ENCODE results near the gene PTPN14.

The PTPN14 gene

DNA sequence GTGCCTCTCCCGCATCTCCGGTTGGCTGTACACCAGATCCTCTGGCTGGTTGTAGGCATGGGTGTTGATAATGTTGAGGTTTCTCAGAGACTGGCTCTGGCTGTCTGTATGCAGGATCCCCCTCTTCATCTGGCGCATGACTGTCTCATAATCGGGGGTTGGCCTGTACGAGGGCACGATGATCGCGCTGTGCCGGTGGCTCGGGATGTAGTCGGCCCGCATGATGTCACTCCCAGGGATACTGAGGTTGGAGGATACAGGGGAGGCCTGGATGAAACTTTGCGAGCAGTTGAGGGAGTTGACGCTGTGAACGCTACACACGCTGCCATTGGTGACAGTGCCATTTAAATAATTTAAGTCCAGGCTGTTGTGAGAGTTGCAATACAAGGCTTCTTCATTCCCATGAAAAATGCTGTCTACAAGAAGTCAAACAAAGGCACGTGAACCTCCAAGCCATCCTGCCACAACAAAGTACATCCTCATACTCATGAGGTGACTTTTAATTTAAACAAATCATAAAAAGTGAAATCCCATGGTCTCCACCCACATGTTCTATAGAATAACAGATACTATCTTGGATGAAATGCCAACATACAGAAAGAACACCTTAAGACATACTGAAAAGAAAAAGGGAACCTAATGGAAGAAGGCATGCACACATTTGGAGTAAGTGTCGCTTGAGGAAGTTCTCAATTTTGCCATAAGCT, 166.9 kb downstream of the PTPN14 start:
- Histone ChIP-seq H3K27ac (ENCODE audit: low read length) (no peak overlapping the region), H2AFZ (ENCODE audit: low read depth, low read length) (no peak overlapping the region), H3K4me1 (ENCODE audit: insufficient read depth, low read length) (no peaks in the 10 kb centered on the region), H3K4me3 (ENCODE audit: low read depth in 1 of 2, low read length in 2 of 2) (no peak overlapping the region), H3K79me2 (ENCODE audit: insufficient read depth, low read length) (no peaks in the 10 kb centered on the region), H3K27me3 (ENCODE audit: insufficient read depth, low read length, poor library complexity) (no peaks in the 10 kb centered on the region), H3K9ac (ENCODE audit: low read depth, low read length) (no peak overlapping the region), H3K4me2 (ENCODE audit: insufficient read depth, low read length) (no peak overlapping the region), H3K36me3 (ENCODE audit: insufficient read depth, low read length) (peaks cover 14% of the 10 kb centered on the region; the same call in 1 of the 2 replicates), H3K9me3 (ENCODE audit: insufficient read depth, low read length, severe bottlenecking) (no peaks in the 10 kb centered on the region), H4K20me1 (ENCODE audit: insufficient read depth, low read length) (no peaks in the 10 kb centered on the region)
- no peak for TF ChIP-seq EZH2 (IDR thresholded peaks at IDR 0.05; ENCODE audit: borderline replicate concordance, low read depth, low read length, severe bottlenecking)
- TF ChIP-seq, protein P1, sequence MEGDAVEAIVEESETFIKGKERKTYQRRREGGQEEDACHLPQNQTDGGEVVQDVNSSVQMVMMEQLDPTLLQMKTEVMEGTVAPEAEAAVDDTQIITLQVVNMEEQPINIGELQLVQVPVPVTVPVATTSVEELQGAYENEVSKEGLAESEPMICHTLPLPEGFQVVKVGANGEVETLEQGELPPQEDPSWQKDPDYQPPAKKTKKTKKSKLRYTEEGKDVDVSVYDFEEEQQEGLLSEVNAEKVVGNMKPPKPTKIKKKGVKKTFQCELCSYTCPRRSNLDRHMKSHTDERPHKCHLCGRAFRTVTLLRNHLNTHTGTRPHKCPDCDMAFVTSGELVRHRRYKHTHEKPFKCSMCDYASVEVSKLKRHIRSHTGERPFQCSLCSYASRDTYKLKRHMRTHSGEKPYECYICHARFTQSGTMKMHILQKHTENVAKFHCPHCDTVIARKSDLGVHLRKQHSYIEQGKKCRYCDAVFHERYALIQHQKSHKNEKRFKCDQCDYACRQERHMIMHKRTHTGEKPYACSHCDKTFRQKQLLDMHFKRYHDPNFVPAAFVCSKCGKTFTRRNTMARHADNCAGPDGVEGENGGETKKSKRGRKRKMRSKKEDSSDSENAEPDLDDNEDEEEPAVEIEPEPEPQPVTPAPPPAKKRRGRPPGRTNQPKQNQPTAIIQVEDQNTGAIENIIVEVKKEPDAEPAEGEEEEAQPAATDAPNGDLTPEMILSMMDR (IDR thresholded peaks at IDR 0.05; ENCODE audit: borderline replicate concordance, extremely low read depth, low read length, poor library complexity, severe bottlenecking): no peak
- ATAC-seq (ENCODE audit: insufficient read depth, low read depth) (no peak), DNase-seq (no peak)

DNA sequence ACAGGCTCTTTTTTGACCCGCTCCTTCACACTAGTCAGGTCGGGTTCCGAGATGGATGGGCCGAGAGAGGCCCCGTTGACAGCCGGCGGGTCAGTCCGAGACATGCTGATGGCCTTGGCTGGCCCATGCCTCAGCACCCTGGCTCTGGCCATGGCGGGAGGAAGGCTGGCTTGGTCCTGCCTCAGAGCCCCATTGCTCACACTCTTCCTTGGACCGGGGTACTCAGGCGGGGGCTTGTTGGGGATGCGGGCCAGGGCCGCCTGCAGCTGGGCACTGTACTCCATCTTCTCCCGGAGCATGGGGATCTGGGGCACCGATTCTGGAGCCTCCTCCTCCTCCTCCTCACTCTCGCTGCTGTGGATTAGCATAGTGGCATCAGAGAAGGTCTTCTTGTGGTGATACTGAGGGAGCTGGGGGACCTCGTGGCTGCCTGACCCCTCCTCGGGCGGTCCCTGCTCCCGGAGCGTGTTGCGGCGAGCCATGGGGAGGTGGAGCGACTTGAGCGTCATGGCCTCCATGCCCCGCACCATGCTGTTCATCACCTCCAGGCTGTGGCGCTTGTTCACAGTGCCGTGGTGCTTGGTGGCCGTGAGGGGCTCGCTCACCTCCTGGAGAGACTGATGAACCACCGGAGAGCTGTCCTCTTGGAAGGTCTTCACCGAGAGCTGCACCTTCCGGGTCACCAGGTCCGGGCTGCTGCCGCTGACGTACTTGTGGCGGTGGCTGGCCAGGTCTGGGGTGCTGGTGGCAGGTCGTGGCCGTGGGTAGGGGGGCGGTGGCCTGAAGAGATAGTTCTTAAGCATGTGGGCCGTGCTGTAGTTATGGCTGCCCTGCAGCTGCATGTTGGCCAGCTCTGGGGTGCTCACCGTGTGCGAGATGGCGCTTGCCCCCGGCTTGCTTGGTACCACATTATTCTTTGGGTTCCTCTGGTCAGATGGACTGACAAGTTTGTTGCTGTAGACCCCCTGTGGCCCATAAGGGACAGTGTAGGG, 167.7 kb downstream of the PTPN14 start:
- DNase-seq (no peak), ATAC-seq (ENCODE audit: insufficient read depth, low read depth) (no peak)
- H3K27ac ChIP-seq (ENCODE audit: low read length): no peak overlapping the region
- H3K79me2 ChIP-seq (ENCODE audit: insufficient read depth, low read length): no peaks in the 10 kb centered on the region
- H3K9me3 ChIP-seq (ENCODE audit: insufficient read depth, low read length, severe bottlenecking): no peaks in the 10 kb centered on the region
- no peak overlapping the region for H3K4me3 ChIP-seq (ENCODE audit: low read depth in 1 of 2, low read length in 2 of 2)
- H3K36me3 ChIP-seq (ENCODE audit: insufficient read depth, low read length): peaks cover 14% of the 10 kb centered on the region; the same call in 1 of the 2 replicates
- H3K27me3 ChIP-seq (ENCODE audit: insufficient read depth, low read length, poor library complexity): no peaks in the 10 kb centered on the region
- H3K9ac ChIP-seq (ENCODE audit: low read depth, low read length): no peak overlapping the region
- no peak overlapping the region for H2AFZ ChIP-seq (ENCODE audit: low read depth, low read length)
- H3K4me1 ChIP-seq (ENCODE audit: insufficient read depth, low read length): no peaks in the 10 kb centered on the region
- H4K20me1 ChIP-seq (ENCODE audit: insufficient read depth, low read length): no peaks in the 10 kb centered on the region
- TF ChIP-seq EZH2 (IDR thresholded peaks at IDR 0.05; ENCODE audit: borderline replicate concordance, low read depth, low read length, severe bottlenecking): no peak
- TF ChIP-seq, protein P1 (IDR thresholded peaks at IDR 0.05; ENCODE audit: borderline replicate concordance, extremely low read depth, low read length, poor library complexity, severe bottlenecking): no peak
- H3K4me2 ChIP-seq (ENCODE audit: insufficient read depth, low read length): no peak overlapping the region

DNA sequence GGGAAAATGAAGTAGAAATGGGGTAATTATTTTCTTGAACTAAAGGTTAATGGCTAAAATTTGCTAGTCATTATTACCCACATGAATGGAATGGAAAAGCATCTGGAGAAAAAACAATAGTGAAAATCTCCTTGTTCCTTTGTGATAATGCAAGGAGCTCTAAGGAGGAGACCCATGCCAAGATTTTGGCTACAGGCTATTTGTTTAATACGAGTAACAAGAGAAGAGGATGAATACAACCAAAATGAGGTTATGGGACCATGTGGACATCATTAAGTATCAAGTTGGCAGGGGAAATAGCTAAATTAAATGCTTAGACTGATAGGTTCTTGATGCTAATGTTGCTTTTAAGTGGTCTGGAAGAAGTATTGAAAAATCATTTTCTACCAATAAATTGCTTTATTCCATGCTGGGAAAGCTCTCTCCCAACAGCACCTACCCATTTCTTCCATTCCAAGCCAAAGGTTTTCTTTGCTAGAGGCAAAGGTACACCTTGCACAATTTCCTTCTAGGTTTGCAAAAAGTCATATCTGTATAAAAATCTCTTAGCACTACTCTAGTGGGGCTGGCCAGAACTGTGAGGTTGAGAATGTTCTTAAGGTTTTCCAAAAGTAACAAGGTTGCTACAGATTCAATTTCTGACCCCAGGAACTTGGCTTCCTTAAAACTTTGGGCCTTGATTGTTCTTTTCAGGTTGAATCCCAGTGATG, 170.3 kb downstream of the PTPN14 start:
- H3K4me3 ChIP-seq (ENCODE audit: low read depth in 1 of 2, low read length in 2 of 2): no peak overlapping the region
- ATAC-seq (ENCODE audit: insufficient read depth, low read depth): no peak
- H3K27me3 ChIP-seq (ENCODE audit: insufficient read depth, low read length, poor library complexity): no peaks in the 10 kb centered on the region
- no peak for TF ChIP-seq EZH2 (IDR thresholded peaks at IDR 0.05; ENCODE audit: borderline replicate concordance, low read depth, low read length, severe bottlenecking)
- TF ChIP-seq, protein P1 (IDR thresholded peaks at IDR 0.05; ENCODE audit: borderline replicate concordance, extremely low read depth, low read length, poor library complexity, severe bottlenecking): no peak
- no peak overlapping the region for H3K4me2 ChIP-seq (ENCODE audit: insufficient read depth, low read length)
- no peak for DNase-seq
- no peak overlapping the region for H2AFZ ChIP-seq (ENCODE audit: low read depth, low read length)
- no peaks in the 10 kb centered on the region for H3K79me2 ChIP-seq (ENCODE audit: insufficient read depth, low read length)
- no peaks in the 10 kb centered on the region for H3K4me1 ChIP-seq (ENCODE audit: insufficient read depth, low read length)
- H3K36me3 ChIP-seq (ENCODE audit: insufficient read depth, low read length): peaks cover 14% of the 10 kb centered on the region; the same call in 1 of the 2 replicates
- no peak overlapping the region for H3K27ac ChIP-seq (ENCODE audit: low read length)
- H3K9me3 ChIP-seq (ENCODE audit: insufficient read depth, low read length, severe bottlenecking): no peaks in the 10 kb centered on the region
- H4K20me1 ChIP-seq (ENCODE audit: insufficient read depth, low read length): no peaks in the 10 kb centered on the region
- no peak overlapping the region for H3K9ac ChIP-seq (ENCODE audit: low read depth, low read length)
